Measurements from ENCODE around the gene APOO. TPM values are rescaled to one million over a fixed set of nuclear protein-coding genes. Genes with fewer than 3 reads are reported as not detected.
"Not testable (repeated sequence)": the region's sequence is repeated elsewhere in the genome, so short reads cannot be mapped to it uniquely, and the experiment has no call there.

Gene APOO
- total and polyA plus RNA-seq, 2 experiments from 2014 or later, result 44.9 to 161 TPM

- TF ChIP-seq CTCF (IDR thresholded peaks at IDR 0.05; ENCODE audit: low read depth, low read length), result no peak
- no peak overlapping the region for H3K4me3 ChIP-seq
- H3K27me3 ChIP-seq, result no peaks in the 10 kb centered on the region
- H3K36me3 ChIP-seq, result no peaks in the 10 kb centered on the region
- H3K27ac ChIP-seq, result no peak overlapping the region
- no peak for DNase-seq (ENCODE audit: low read depth in 1 of 2, low spot score in 1 of 2)
- H3K9me3 ChIP-seq (ENCODE audit: low read depth), result no peaks in the 10 kb centered on the region
- no peaks in the 10 kb centered on the region for H3K4me1 ChIP-seq (ENCODE audit: low read depth)
Measured at GRCh38 chrX:23870041-23870440, 37.7 kb downstream of the APOO start.

GRCh38 chrX:23864742-23865326 lies 42.9 kb downstream of the APOO start:
- Histone ChIP-seq H3K4me3 (no peak overlapping the region), H3K4me1 (ENCODE audit: low read depth) (no peaks in the 10 kb centered on the region), H3K27me3 (no peaks in the 10 kb centered on the region), H3K9me3 (ENCODE audit: low read depth) (no peaks in the 10 kb centered on the region), H3K36me3 (no peaks in the 10 kb centered on the region), H3K27ac (no peak overlapping the region)
- no peak for DNase-seq (ENCODE audit: low read depth in 1 of 2, low spot score in 1 of 2)
- TF ChIP-seq CTCF (IDR thresholded peaks at IDR 0.05; ENCODE audit: low read depth, low read length), result no peak

GRCh38 chrX:23861952-23862351 lies 45.8 kb downstream of the APOO start:
- not testable (repeated sequence) for DNase-seq (ENCODE audit: low read depth in 1 of 2, low spot score in 1 of 2); H3K27me3 ChIP-seq; H3K36me3 ChIP-seq

GRCh38 chrX:23861215-23861896 lies 46.4 kb downstream of the APOO start:
- no peak overlapping the region for H3K4me3 ChIP-seq
- H3K4me1 ChIP-seq (ENCODE audit: low read depth), result no peaks in the 10 kb centered on the region
- TF ChIP-seq CTCF (IDR thresholded peaks at IDR 0.05; ENCODE audit: low read depth, low read length), result no peak
- no peaks in the 10 kb centered on the region for H3K27me3 ChIP-seq
- DNase-seq (ENCODE audit: low read depth in 1 of 2, low spot score in 1 of 2), result no peak
- H3K9me3 ChIP-seq (ENCODE audit: low read depth), result no peaks in the 10 kb centered on the region
- H3K27ac ChIP-seq, result no peak overlapping the region
- peaks cover 9% of the 10 kb centered on the region for H3K36me3 ChIP-seq

More at GRCh38 chrX:23861952-23862351, 45.8 kb downstream of the APOO start:
- H3K4me1 ChIP-seq (ENCODE audit: low read depth); H3K9me3 ChIP-seq (ENCODE audit: low read depth); H3K4me3 ChIP-seq; H3K27ac ChIP-seq: not testable (repeated sequence)

- not testable (repeated sequence) for DNase-seq (ENCODE audit: low read depth in 1 of 2, low spot score in 1 of 2); H3K9me3 ChIP-seq (ENCODE audit: low read depth); H3K27me3 ChIP-seq; H3K4me3 ChIP-seq; H3K27ac ChIP-seq; H3K36me3 ChIP-seq; H3K4me1 ChIP-seq (ENCODE audit: low read depth)
Measured at GRCh38 chrX:23859238-23859637, 48.5 kb downstream of the APOO start.

- Histone ChIP-seq H3K36me3 (peaks cover 9% of the 10 kb centered on the region), H3K4me1 (ENCODE audit: low read depth) (no peaks in the 10 kb centered on the region), H3K9me3 (ENCODE audit: low read depth) (no peaks in the 10 kb centered on the region), H3K27ac (no peak overlapping the region), H3K4me3 (no peak overlapping the region), H3K27me3 (no peaks in the 10 kb centered on the region)
- DNase-seq (ENCODE audit: low read depth in 1 of 2, low spot score in 1 of 2), result no peak
- TF ChIP-seq CTCF (IDR thresholded peaks at IDR 0.05; ENCODE audit: low read depth, low read length), result no peak
Measured at GRCh38 chrX:23857935-23858334, 49.8 kb downstream of the APOO start.

All from cardiac muscle cell (in vitro differentiated cells and primary cell).